ENCODE data around the gene CMPK1.

CMPK1 gene

GRCh38 chr1:47424336-47424982 lies 90.9 kb downstream of the CMPK1 start:
- peak; percentile 88 for TF ChIP-seq CTCF (conservative IDR thresholded peaks at IDR 0.05; ENCODE audit: low read depth, low read length)
- DNase-seq (ENCODE audit: low read depth) = no peak
- H3K4me3 ChIP-seq (ENCODE audit: low read length) = no peak overlapping the region

Measured in retinal pigment epithelial cell (primary cell).